Hepatocyte (in vitro differentiated cells): ENCODE data around the gene OR6M1.

Experiments
- EZH2 ChIP-seq: fragments of 200-600 bp; sonication (generic); IDR thresholded peaks from 2 replicates; pipeline ENCODE4 v1.6.1; 2016; ENCODE audit warnings: antibody characterized with exemption, mild to moderate bottlenecking, borderline replicate concordance
- TF ChIP-seq, protein P1 (sequence below): fragments of 200-600 bp; sonication (generic); IDR thresholded peaks from 2 replicates; pipeline ENCODE4 v1.5.1; 2016; ENCODE audit warnings: antibody characterized with exemption, mild to moderate bottlenecking; ENCODE audit not compliant: poor library complexity

DNA sequence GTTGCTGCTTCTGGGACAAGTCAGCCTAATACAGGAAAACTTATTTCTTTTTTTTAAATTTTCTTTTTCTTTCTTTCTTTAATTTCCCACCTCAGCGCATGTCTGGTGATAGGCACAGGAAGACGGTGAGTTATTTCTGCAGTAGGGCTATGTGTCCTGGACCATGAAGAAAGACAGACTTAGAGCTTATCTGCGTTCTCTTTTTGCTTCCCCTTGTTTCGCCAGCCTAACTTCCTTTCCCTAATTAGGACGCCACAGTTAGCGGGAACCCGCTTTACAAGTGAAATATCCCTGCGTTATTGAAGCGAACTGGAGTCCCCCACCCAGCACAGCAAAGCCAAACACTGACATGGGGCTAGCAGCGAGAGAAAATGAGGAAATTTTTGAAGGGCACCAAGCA, 8.6 kb downstream of the OR6M1 start:
- TF ChIP-seq, protein P1, sequence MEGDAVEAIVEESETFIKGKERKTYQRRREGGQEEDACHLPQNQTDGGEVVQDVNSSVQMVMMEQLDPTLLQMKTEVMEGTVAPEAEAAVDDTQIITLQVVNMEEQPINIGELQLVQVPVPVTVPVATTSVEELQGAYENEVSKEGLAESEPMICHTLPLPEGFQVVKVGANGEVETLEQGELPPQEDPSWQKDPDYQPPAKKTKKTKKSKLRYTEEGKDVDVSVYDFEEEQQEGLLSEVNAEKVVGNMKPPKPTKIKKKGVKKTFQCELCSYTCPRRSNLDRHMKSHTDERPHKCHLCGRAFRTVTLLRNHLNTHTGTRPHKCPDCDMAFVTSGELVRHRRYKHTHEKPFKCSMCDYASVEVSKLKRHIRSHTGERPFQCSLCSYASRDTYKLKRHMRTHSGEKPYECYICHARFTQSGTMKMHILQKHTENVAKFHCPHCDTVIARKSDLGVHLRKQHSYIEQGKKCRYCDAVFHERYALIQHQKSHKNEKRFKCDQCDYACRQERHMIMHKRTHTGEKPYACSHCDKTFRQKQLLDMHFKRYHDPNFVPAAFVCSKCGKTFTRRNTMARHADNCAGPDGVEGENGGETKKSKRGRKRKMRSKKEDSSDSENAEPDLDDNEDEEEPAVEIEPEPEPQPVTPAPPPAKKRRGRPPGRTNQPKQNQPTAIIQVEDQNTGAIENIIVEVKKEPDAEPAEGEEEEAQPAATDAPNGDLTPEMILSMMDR = no peak
- no peak for TF ChIP-seq EZH2
